ENCODE results near the gene IGDCC3.

DNA sequence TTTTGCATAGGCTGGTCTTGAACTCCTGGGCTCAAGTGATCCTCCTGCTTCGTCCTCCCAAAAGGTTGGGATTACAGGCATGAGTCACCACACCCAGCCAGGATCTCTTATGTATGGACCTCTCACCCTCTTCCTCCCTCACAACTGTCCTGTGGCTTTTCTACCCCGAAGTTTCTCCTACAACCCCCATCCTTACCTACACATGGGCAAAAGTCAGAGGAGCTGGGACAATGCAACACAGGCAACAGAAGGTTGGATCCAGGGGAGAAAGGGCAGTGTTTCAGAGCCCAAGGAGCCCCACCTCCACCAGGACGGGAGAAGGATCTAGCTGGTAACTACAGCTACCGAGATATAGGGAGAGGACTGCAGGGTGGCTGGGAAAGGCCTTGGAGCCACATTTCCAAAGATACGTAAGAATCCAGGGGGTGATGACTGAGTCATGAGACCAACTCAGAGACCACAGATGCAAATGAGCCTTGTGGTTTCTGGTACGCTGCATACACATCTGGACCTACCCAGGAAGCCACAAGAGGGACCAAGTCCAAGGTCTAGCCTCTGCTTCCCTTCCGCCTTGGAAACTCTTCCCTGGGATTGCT, 31.3 kb upstream of the IGDCC3 start:
- TF ChIP-seq EZH2phosphoT487 (conservative IDR thresholded peaks at IDR 0.05; ENCODE audit: low read length) = no peak
- TF ChIP-seq, protein P1, sequence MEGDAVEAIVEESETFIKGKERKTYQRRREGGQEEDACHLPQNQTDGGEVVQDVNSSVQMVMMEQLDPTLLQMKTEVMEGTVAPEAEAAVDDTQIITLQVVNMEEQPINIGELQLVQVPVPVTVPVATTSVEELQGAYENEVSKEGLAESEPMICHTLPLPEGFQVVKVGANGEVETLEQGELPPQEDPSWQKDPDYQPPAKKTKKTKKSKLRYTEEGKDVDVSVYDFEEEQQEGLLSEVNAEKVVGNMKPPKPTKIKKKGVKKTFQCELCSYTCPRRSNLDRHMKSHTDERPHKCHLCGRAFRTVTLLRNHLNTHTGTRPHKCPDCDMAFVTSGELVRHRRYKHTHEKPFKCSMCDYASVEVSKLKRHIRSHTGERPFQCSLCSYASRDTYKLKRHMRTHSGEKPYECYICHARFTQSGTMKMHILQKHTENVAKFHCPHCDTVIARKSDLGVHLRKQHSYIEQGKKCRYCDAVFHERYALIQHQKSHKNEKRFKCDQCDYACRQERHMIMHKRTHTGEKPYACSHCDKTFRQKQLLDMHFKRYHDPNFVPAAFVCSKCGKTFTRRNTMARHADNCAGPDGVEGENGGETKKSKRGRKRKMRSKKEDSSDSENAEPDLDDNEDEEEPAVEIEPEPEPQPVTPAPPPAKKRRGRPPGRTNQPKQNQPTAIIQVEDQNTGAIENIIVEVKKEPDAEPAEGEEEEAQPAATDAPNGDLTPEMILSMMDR (IDR thresholded peaks at IDR 0.05; ENCODE audit: insufficient read depth, low read length, poor library complexity, severe bottlenecking) = no peak
